Measurements from ENCODE around the gene BPIFA3.

The BPIFA3 gene

GRCh38 chr20:33251496-33251895, 34.3 kb downstream of the BPIFA3 start:
- no peak overlapping the region for H3K4me3 ChIP-seq (replicated peaks; ENCODE audit: low read depth, low read length)
- no peak for TF ChIP-seq CTCF (IDR thresholded peaks at IDR 0.05; ENCODE audit: low read depth, low read length, missing control alignments)
- no peak for DNase-seq (ENCODE audit: extremely low read depth, low read depth)

DNA sequence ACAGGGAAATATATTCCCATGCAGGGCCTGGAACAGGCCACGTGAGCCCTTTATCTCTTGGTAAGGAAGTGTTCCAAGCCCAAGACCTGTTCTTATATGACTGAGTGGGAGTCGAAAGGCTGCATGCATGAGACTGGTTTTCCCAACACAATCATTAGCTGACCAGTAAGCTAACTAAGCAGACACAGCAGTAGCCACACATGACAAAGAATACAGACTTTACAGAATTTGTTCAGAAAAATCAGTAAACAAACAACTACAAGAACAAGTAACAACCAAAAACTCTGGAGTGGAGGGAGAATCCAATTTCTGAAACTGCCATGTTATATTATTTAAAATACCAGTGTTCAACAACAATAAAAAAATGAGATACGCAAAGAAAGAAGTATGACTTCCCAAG, 35.3 kb downstream of the BPIFA3 start:
- no peak for TF ChIP-seq CTCF (IDR thresholded peaks at IDR 0.05; ENCODE audit: low read depth, low read length, missing control alignments)
- DNase-seq (ENCODE audit: extremely low read depth, low read depth), result no peak
- no peak overlapping the region for H3K4me3 ChIP-seq (replicated peaks; ENCODE audit: low read depth, low read length)

DNA sequence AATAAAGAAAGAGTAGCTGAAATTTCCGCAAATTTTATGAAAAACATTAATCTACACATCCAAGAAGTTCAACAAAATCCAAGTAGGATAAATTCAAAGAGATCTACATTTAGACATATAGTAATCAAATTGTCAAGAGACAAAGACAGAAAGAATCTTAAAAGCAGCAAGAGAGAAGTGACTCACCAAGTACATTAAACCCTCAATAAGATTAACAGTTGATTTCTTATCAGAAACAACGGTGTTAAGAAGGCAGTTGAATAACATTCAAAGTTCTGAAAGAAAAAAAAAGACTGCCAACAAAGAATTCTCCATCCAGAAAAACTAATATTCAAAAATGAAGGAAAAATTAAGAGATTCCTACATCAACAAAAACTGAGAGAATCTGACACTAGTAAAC, 37.9 kb downstream of the BPIFA3 start:
- no peak overlapping the region for H3K4me3 ChIP-seq (replicated peaks; ENCODE audit: low read depth, low read length)
- no peak for DNase-seq (ENCODE audit: extremely low read depth, low read depth)
- no peak for TF ChIP-seq CTCF (IDR thresholded peaks at IDR 0.05; ENCODE audit: low read depth, low read length, missing control alignments)

DNA sequence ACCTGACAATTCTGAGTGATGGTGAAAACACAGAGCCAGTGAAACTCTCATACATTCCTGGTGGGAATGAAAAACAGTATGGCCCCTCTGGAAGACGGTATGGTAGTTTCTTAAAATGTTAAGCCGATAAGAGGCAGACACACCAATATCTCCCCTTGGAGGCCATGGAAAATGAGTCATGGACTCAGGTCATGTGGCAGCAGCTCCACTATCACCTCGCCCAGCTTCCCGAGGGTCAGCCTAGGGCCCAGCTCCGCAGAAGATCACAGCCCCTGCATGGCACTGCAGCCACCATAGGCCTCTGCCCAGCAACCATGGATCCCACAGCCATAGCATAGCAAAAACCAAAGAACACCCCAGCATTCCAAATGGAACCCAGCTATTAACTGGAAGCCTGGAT, 40.1 kb downstream of the BPIFA3 start:
- no peak overlapping the region for H3K4me3 ChIP-seq (replicated peaks; ENCODE audit: low read depth, low read length)
- DNase-seq (ENCODE audit: extremely low read depth, low read depth), result no peak
- no peak for TF ChIP-seq CTCF (IDR thresholded peaks at IDR 0.05; ENCODE audit: low read depth, low read length, missing control alignments)

DNA sequence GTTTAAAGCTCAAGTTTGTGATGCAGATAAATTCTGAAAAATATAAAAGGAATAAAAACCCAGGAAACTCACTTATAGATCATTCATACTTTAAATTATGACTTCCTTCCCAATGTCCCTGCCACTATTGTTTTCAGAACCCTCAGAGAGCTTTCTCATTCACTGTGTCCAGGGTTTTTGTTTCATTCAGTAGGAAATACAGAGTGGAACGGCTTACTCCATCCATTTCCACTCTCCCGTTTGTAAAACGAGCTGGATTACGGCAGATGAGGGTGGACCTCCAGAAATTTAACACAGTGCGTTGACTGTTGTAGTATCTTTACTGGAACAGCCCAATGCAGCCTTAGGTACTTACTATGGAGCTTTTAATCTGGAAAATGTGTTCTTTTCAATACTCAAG, 42.2 kb downstream of the BPIFA3 start:
- no peak for DNase-seq (ENCODE audit: extremely low read depth, low read depth)
- no peak for TF ChIP-seq CTCF (IDR thresholded peaks at IDR 0.05; ENCODE audit: low read depth, low read length, missing control alignments)
- no peak overlapping the region for H3K4me3 ChIP-seq (replicated peaks; ENCODE audit: low read depth, low read length)

- H3K4me3 ChIP-seq (replicated peaks; ENCODE audit: low read depth, low read length), result no peak overlapping the region
- DNase-seq (ENCODE audit: extremely low read depth, low read depth), result no peak
- no peak for TF ChIP-seq CTCF (IDR thresholded peaks at IDR 0.05; ENCODE audit: low read depth, low read length, missing control alignments)
Observed at GRCh38 chr20:33261465-33261864, 44.3 kb downstream of the BPIFA3 start.

DNA sequence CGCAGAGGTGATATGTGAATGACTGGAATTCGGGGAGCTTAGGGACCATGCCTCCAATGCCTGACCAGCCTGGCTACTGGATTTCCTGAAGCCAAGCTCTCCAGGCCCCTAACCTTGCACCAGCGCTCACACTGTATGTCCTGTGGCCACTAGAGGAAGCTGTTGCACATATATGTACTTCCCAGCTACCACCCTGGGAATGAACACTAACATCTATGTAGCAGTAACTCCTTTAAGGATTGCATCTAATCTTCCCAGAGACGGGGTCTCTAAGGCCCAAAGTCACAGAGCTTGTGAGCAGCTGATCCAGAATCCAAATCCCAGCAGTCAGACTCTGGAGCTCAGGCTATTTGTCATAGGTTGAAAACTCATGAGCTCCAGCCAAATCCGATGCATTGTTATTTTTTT, 45.5 kb downstream of the BPIFA3 start:
- H3K4me3 ChIP-seq (replicated peaks; ENCODE audit: low read depth, low read length), result no peak overlapping the region
- peak; percentile 72 for TF ChIP-seq CTCF (IDR thresholded peaks at IDR 0.05; ENCODE audit: low read depth, low read length, missing control alignments)
- DNase-seq (ENCODE audit: extremely low read depth, low read depth), result peak; percentile 22

Measured in HFF-Myc (cell line).